ENCODE data around the gene SSH2. TPM values are rescaled to one million over a fixed set of nuclear protein-coding genes. Genes with fewer than 3 reads are reported as not detected.
"Not testable (repeated sequence)": the region's sequence is repeated elsewhere in the genome, so short reads cannot be mapped to it uniquely, and the experiment has no call there.

SSH2 gene
- total and polyA plus RNA-seq, 2 experiments from 2014 or later, result 8.3 to 18.9 TPM

DNA sequence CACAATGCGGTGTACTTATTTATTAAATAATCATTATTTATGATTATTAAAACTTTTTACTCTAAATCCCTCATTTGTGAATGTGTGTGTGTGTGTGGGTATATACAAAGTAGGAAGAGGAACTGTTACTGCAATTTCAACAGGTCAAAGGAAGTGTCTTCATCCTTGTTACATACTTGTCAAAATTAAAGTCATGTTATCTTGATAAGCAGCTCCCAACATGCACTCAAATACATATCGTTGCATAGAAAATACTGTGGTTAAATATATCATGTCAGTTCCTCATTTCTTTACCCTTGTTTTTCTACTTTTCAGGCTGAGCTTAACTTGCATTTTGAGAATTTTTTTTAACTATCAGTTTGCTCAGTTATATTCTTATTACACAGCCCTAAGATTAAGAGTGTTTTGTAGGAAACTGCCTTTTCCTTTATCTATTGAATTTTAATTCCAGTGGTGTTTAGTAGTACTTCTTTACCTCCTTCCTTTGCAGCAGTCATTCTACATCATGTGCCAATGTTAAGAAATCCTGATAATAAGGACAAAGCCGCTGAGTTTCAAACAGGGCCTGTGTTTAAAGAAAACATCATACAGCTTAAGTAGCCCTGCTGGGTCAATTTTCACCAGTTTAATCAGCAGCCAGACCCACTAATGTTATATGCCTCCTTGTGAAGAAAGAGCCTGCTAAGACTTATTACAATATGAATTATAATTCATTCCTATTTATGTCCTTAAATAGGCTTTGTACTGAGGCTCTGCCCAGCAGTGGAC, 18.6 kb upstream of the SSH2 start:
- Histone ChIP-seq H3K4me2 (ENCODE audit: unreplicated experiment) (no peak overlapping the region), H3K79me2 (ENCODE audit: insufficient read depth) (no peaks in the 10 kb centered on the region), H3K4me1 (ENCODE audit: insufficient read depth) (no peaks in the 10 kb centered on the region), H3K27me3 (replicated peaks; ENCODE audit: insufficient read depth) (no peaks in the 10 kb centered on the region), H3F3A (ENCODE audit: insufficient read depth) (no peaks in the 10 kb centered on the region), H3K4me3 (no peak overlapping the region), H3K27ac (no peak overlapping the region), H2AFZ (no peak overlapping the region), H4K20me1 (ENCODE audit: insufficient read depth) (no peaks in the 10 kb centered on the region), H3K9me3 (ENCODE audit: low read depth) (no peaks in the 10 kb centered on the region), H3K9ac (no peak overlapping the region), H3K9me2 (ENCODE audit: insufficient read depth) (no peaks in the 10 kb centered on the region), H3K36me3 (ENCODE audit: low read depth) (no peaks in the 10 kb centered on the region)
- in situ Hi-C loops (cut with MboI), result no loop called here
- no peak for TF ChIP-seq EZH2 (IDR thresholded peaks at IDR 0.05; ENCODE audit: insufficient read depth, poor library complexity, severe bottlenecking)
- WGBS, 2 experiments (ENCODE audit: low coverage in 1 of 2, low lambda C conversion rate in 2 of 2, missing lambda C conversion rate in 2 of 2), result 92 to 96% methylated on average over 3 of the region's 3 CpGs
- no peak for DNase-seq

- Histone ChIP-seq H3K9me3 (ENCODE audit: low read depth) (no peaks in the 10 kb centered on the region), H3F3A (ENCODE audit: insufficient read depth) (no peaks in the 10 kb centered on the region), H3K4me2 (ENCODE audit: unreplicated experiment) (no peak overlapping the region), H4K20me1 (ENCODE audit: insufficient read depth) (no peaks in the 10 kb centered on the region), H3K4me3 (no peak overlapping the region), H3K4me1 (ENCODE audit: insufficient read depth) (no peaks in the 10 kb centered on the region), H2AFZ (no peak overlapping the region), H3K79me2 (ENCODE audit: insufficient read depth) (no peaks in the 10 kb centered on the region), H3K9me2 (ENCODE audit: insufficient read depth) (no peaks in the 10 kb centered on the region), H3K27me3 (replicated peaks; ENCODE audit: insufficient read depth) (no peaks in the 10 kb centered on the region), H3K27ac (no peak overlapping the region), H3K36me3 (ENCODE audit: low read depth) (no peaks in the 10 kb centered on the region), H3K9ac (no peak overlapping the region)
- 68 to 72% methylated on average over 2 of the region's 2 CpGs for WGBS, 2 experiments (ENCODE audit: low coverage in 1 of 2, low lambda C conversion rate in 2 of 2, missing lambda C conversion rate in 2 of 2)
- no peak for TF ChIP-seq EZH2phosphoT487 (IDR thresholded peaks at IDR 0.05; ENCODE audit: insufficient read depth, low read depth)
- TF ChIP-seq EZH2 (IDR thresholded peaks at IDR 0.05; ENCODE audit: insufficient read depth, poor library complexity, severe bottlenecking), result no peak
- no peak for DNase-seq
- in situ Hi-C loops (cut with MboI), result no loop called here
Measured at GRCh38 chr17:29945281-29945680, 15.3 kb upstream of the SSH2 start.

- no peaks in the 10 kb centered on the region for H3K36me3 ChIP-seq (ENCODE audit: low read depth)
- H3F3A ChIP-seq (ENCODE audit: insufficient read depth), result no peaks in the 10 kb centered on the region
- no peaks in the 10 kb centered on the region for H3K4me1 ChIP-seq (ENCODE audit: insufficient read depth)
- no peaks in the 10 kb centered on the region for H3K9me3 ChIP-seq (ENCODE audit: low read depth)
- no peak within 1 kb of the TSS for H3K4me3 ChIP-seq
- in situ Hi-C loops (cut with MboI), result no loop called here
- H3K9ac ChIP-seq, result no peak within 1 kb of the TSS
- no peak within 1 kb of the TSS for H3K27ac ChIP-seq
- H3K79me2 ChIP-seq (ENCODE audit: insufficient read depth), result no peaks in the 10 kb centered on the region
- H3K9me2 ChIP-seq (ENCODE audit: insufficient read depth), result no peaks in the 10 kb centered on the region
- no peak within 1 kb of the TSS for H2AFZ ChIP-seq
- TF ChIP-seq EZH2 (IDR thresholded peaks at IDR 0.05; ENCODE audit: insufficient read depth, poor library complexity, severe bottlenecking), result no peak
- TF ChIP-seq EZH2phosphoT487 (IDR thresholded peaks at IDR 0.05; ENCODE audit: insufficient read depth, low read depth), result no peak
- no peak for DNase-seq
- H3K27me3 ChIP-seq (replicated peaks; ENCODE audit: insufficient read depth), result no peaks in the 10 kb centered on the region
- no peak within 1 kb of the TSS for H3K4me2 ChIP-seq (ENCODE audit: unreplicated experiment)
- H4K20me1 ChIP-seq (ENCODE audit: insufficient read depth), result no peaks in the 10 kb centered on the region
- WGBS, 2 experiments (ENCODE audit: low coverage in 1 of 2, low lambda C conversion rate in 2 of 2, missing lambda C conversion rate in 2 of 2), result 93 to 95% methylated on average over 1 of the region's 1 CpG
Measured at GRCh38 chr17:29941334-29941733, 11.3 kb upstream of the SSH2 start, which contains the start of gene EFCAB5. Gene EFCAB5 (plus strand): TSS chr17:29941634. CDS start chr17:29941797, 163 bp downstream.

GRCh38 chr17:29936724-29937123, 6.7 kb upstream of the SSH2 start:
- H4K20me1 ChIP-seq (ENCODE audit: insufficient read depth), result no peaks in the 10 kb centered on the region
- no peaks in the 10 kb centered on the region for H3K79me2 ChIP-seq (ENCODE audit: insufficient read depth)
- no peak for TF ChIP-seq EZH2 (IDR thresholded peaks at IDR 0.05; ENCODE audit: insufficient read depth, poor library complexity, severe bottlenecking)
- no peak for TF ChIP-seq EZH2phosphoT487 (IDR thresholded peaks at IDR 0.05; ENCODE audit: insufficient read depth, low read depth)
- in situ Hi-C loops (cut with MboI), result loop anchor here (10.0 kb wide), 1 partner anchor 292 kb away; no protein-coding TSS in a partner anchor
- 67 to 79% methylated on average over 2 of the region's 2 CpGs for WGBS, 2 experiments (ENCODE audit: low coverage in 1 of 2, low lambda C conversion rate in 2 of 2, missing lambda C conversion rate in 2 of 2)
- no peak overlapping the region for H3K4me2 ChIP-seq (ENCODE audit: unreplicated experiment)
- H3K9ac ChIP-seq, result no peak overlapping the region
- no peaks in the 10 kb centered on the region for H3K9me3 ChIP-seq (ENCODE audit: low read depth)
- no peaks in the 10 kb centered on the region for H3K4me1 ChIP-seq (ENCODE audit: insufficient read depth)
- no peak overlapping the region for H2AFZ ChIP-seq
- H3K27me3 ChIP-seq (replicated peaks; ENCODE audit: insufficient read depth), result no peaks in the 10 kb centered on the region
- DNase-seq, result no peak
- no peaks in the 10 kb centered on the region for H3K9me2 ChIP-seq (ENCODE audit: insufficient read depth)
- H3F3A ChIP-seq (ENCODE audit: insufficient read depth), result no peaks in the 10 kb centered on the region
- H3K36me3 ChIP-seq (ENCODE audit: low read depth), result no peaks in the 10 kb centered on the region
- H3K4me3 ChIP-seq, result no peak overlapping the region
- H3K27ac ChIP-seq, result no peak overlapping the region

- 91 to 94% methylated on average over 3 of the region's 3 CpGs for WGBS, 2 experiments (ENCODE audit: low coverage in 1 of 2, low lambda C conversion rate in 2 of 2, missing lambda C conversion rate in 2 of 2)
- H2AFZ ChIP-seq; H3K79me2 ChIP-seq (ENCODE audit: insufficient read depth); H3K9me2 ChIP-seq (ENCODE audit: insufficient read depth); H3K4me2 ChIP-seq (ENCODE audit: unreplicated experiment); H4K20me1 ChIP-seq (ENCODE audit: insufficient read depth); H3F3A ChIP-seq (ENCODE audit: insufficient read depth); DNase-seq; H3K4me1 ChIP-seq (ENCODE audit: insufficient read depth); H3K27ac ChIP-seq; H3K4me3 ChIP-seq; H3K36me3 ChIP-seq (ENCODE audit: low read depth); H3K9me3 ChIP-seq (ENCODE audit: low read depth); H3K9ac ChIP-seq; H3K27me3 ChIP-seq (replicated peaks; ENCODE audit: insufficient read depth): not testable (repeated sequence)
- in situ Hi-C loops (cut with MboI), result loop anchor here (10.0 kb wide), 1 partner anchor 291 kb away; no protein-coding TSS in a partner anchor
Measured at GRCh38 chr17:29935909-29936308, 5.9 kb upstream of the SSH2 start.

Data from GM23248 (cell line).